ENCODE measurements around the gene ARHGAP44. TPM values are rescaled to one million over a fixed set of nuclear protein-coding genes. Genes with fewer than 3 reads are reported as not detected.

Gene ARHGAP44
- total RNA-seq, 1 donor from 2014 or later = 6.5 TPM

DNA sequence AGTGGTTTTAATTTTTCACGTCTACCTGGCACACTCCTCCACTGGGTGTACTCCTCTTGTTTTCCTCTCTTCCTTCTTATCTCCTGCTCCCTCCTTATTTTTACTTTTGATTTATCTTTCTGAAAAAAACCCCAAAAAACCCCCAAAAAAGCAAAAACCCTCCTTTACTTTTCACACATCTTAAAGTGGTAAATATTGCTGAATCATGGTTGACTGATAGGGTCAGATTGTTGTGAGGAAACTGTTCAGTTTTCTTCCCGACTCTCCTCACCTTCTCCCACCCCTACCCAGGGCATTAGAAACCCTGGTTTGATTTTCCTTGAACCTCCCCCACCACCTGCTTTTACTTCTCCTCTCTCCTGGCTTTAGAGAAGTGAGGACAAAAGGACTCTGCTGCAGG, 25.4 kb downstream of the ARHGAP44 start:
- H3K4me3 Mint-ChIP-seq = no peak overlapping the region
- H3K36me3 Mint-ChIP-seq (ENCODE audit: low read depth) = peaks cover under 1% of the 10 kb centered on the region
- no peak for TF ChIP-seq CTCF (conservative IDR thresholded peaks at IDR 0.05)
- DNase-seq (ENCODE audit: low read depth, low spot score) = no peak
- no peaks in the 10 kb centered on the region for H3K27me3 Mint-ChIP-seq (ENCODE audit: low read depth)
- no peaks in the 10 kb centered on the region for H3K4me1 Mint-ChIP-seq
- peaks cover 2% of the 10 kb centered on the region for H3K9me3 Mint-ChIP-seq
- no peak overlapping the region for H3K27ac Mint-ChIP-seq (ENCODE audit: unreplicated experiment)

DNA sequence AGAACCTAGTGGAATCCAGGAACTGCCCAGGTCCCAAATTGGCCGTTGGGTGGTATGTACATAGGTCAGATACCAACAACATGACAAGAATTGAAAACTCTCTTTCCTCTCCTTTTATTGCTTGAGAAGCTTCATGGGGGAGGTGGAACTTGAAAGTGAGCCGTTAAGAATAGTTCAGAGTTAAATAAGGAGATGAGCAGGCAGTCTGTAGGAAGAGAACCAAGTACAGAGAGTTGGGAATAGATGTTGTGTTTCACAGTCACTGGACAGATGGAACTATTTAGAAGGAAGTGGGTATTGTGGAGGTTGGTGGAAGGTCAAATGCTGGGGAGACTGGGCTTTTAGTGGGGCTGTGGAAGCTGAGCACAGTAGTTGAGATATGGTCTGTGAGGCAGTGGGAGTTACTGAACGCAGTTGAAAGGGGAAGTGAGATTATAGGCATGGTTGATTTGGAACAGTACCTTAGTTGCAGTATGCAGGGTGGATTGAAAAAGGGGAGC, 26.4 kb downstream of the ARHGAP44 start:
- no peak overlapping the region for H3K27ac Mint-ChIP-seq (ENCODE audit: unreplicated experiment)
- H3K4me1 Mint-ChIP-seq = no peaks in the 10 kb centered on the region
- TF ChIP-seq CTCF (conservative IDR thresholded peaks at IDR 0.05) = no peak
- H3K27me3 Mint-ChIP-seq (ENCODE audit: low read depth) = no peaks in the 10 kb centered on the region
- no peaks in the 10 kb centered on the region for H3K36me3 Mint-ChIP-seq (ENCODE audit: low read depth)
- no peak for DNase-seq (ENCODE audit: low read depth, low spot score)
- no peak overlapping the region for H3K4me3 Mint-ChIP-seq
- no peaks in the 10 kb centered on the region for H3K9me3 Mint-ChIP-seq

GRCh38 chr17:12821376-12821940, 32.2 kb downstream of the ARHGAP44 start:
- H3K27ac Mint-ChIP-seq (ENCODE audit: unreplicated experiment) = no peak overlapping the region
- H3K9me3 Mint-ChIP-seq = no peaks in the 10 kb centered on the region
- TF ChIP-seq CTCF (conservative IDR thresholded peaks at IDR 0.05) = no peak

GRCh38 chr17:12826431-12826830, 37.1 kb downstream of the ARHGAP44 start:
- Mint-ChIP-seq H3K36me3 (ENCODE audit: low read depth) (peaks cover 9% of the 10 kb centered on the region), H3K9me3 (peaks cover 16% of the 10 kb centered on the region)

More at GRCh38 chr17:12821376-12821940, 32.2 kb downstream of the ARHGAP44 start:
- no peaks in the 10 kb centered on the region for H3K4me1 Mint-ChIP-seq
- H3K36me3 Mint-ChIP-seq (ENCODE audit: low read depth) = no peaks in the 10 kb centered on the region
- no peak overlapping the region for H3K4me3 Mint-ChIP-seq
- H3K27me3 Mint-ChIP-seq (ENCODE audit: low read depth) = no peaks in the 10 kb centered on the region
- DNase-seq (ENCODE audit: low read depth, low spot score) = no peak

DNA sequence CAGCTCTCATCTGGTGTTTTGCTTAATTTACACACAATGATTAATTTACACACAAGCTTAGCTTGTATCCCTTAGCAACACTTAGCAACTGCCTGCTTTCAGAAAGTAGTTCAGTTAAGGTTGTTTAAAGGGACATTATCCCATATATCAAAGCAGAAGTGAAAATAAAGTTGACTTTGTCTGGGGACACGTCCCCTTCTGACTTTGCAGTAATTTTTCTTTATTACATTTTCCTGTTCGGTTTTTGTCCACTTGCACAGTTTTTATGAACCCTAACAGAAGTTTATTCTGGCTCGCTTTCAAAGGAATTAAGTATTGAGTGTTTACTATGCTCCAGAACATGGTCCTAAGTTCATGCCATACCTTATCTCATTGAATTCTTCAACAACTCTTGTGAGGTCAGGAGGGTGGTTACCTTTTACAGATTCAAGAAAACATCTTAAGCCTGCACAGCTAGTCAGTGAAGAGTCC, 41.5 kb downstream of the ARHGAP44 start:
- no peaks in the 10 kb centered on the region for H3K4me1 Mint-ChIP-seq
- no peak for DNase-seq (ENCODE audit: low read depth, low spot score)
- H3K9me3 Mint-ChIP-seq = peaks cover 30% of the 10 kb centered on the region
- H3K27ac Mint-ChIP-seq (ENCODE audit: unreplicated experiment) = no peak overlapping the region
- H3K4me3 Mint-ChIP-seq = no peak overlapping the region
- no peak for TF ChIP-seq CTCF (conservative IDR thresholded peaks at IDR 0.05)
- H3K36me3 Mint-ChIP-seq (ENCODE audit: low read depth) = peaks cover 17% of the 10 kb centered on the region
- no peaks in the 10 kb centered on the region for H3K27me3 Mint-ChIP-seq (ENCODE audit: low read depth)

More at GRCh38 chr17:12826431-12826830, 37.1 kb downstream of the ARHGAP44 start:
- no peak overlapping the region for H3K27ac Mint-ChIP-seq (ENCODE audit: unreplicated experiment)
- H3K27me3 Mint-ChIP-seq (ENCODE audit: low read depth) = no peaks in the 10 kb centered on the region
- H3K4me3 Mint-ChIP-seq = no peak overlapping the region
- DNase-seq (ENCODE audit: low read depth, low spot score) = no peak
- no peak for TF ChIP-seq CTCF (conservative IDR thresholded peaks at IDR 0.05)
- no peaks in the 10 kb centered on the region for H3K4me1 Mint-ChIP-seq
